ENCODE measurements around the gene FAF1.

FAF1 gene

DNA sequence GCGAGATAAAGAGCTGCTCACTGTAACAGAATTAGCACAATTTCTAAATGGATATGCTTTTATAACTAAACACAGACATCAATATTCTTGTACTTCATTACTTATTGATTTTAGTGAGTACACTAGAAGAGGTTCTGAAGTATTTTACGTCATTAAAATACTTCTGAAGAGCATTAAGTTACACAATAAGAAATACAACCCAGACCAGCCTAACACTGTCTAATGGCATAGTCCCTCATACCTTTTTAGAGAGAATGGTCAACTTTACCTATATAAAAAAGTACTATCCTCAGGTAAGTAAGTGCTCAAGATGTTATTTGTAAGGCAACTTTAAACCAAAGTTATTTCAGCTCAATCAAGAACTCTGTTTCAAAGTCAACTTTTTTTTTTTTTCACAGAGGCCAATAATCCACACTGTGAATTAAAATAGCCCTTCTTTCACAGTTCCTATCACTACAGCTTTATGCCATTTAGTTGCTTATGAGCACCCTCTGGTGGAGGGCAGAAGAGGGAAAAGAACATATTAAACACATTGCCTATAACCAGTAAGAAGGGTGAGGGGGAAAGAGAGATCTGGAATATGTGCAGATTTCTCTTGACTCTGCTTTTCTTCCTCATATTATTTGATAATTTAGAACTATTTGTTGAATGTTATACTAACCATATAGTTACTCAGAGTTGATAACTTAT, 354.7 kb downstream of the FAF1 start:
- H3K4me2 ChIP-seq (ENCODE audit: low read length), result no peak overlapping the region
- no peaks in the 10 kb centered on the region for H3K36me3 ChIP-seq (ENCODE audit: control insufficient read depth, low read length)
- no peak for TF ChIP-seq EZH2phosphoT487 (IDR thresholded peaks at IDR 0.05; ENCODE audit: borderline replicate concordance, low read length)
- TF ChIP-seq, protein P1, sequence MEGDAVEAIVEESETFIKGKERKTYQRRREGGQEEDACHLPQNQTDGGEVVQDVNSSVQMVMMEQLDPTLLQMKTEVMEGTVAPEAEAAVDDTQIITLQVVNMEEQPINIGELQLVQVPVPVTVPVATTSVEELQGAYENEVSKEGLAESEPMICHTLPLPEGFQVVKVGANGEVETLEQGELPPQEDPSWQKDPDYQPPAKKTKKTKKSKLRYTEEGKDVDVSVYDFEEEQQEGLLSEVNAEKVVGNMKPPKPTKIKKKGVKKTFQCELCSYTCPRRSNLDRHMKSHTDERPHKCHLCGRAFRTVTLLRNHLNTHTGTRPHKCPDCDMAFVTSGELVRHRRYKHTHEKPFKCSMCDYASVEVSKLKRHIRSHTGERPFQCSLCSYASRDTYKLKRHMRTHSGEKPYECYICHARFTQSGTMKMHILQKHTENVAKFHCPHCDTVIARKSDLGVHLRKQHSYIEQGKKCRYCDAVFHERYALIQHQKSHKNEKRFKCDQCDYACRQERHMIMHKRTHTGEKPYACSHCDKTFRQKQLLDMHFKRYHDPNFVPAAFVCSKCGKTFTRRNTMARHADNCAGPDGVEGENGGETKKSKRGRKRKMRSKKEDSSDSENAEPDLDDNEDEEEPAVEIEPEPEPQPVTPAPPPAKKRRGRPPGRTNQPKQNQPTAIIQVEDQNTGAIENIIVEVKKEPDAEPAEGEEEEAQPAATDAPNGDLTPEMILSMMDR (IDR thresholded peaks at IDR 0.05; ENCODE audit: low read depth, low read length, poor library complexity, severe bottlenecking), result peak; percentile 66
- H3K4me1 ChIP-seq (ENCODE audit: control insufficient read depth, low read length), result peaks cover 7% of the 10 kb centered on the region
- no peak overlapping the region for H3K27ac ChIP-seq (ENCODE audit: low read depth, low read length)
- no peaks in the 10 kb centered on the region for H3K79me2 ChIP-seq (ENCODE audit: control insufficient read depth, low read length)
- H3K27me3 ChIP-seq (ENCODE audit: control insufficient read depth, low read length), result no peaks in the 10 kb centered on the region
- H4K20me1 ChIP-seq (ENCODE audit: control insufficient read depth, insufficient read depth, low read depth, low read length), result no peaks in the 10 kb centered on the region
- no peaks in the 10 kb centered on the region for H3K9me3 ChIP-seq (ENCODE audit: control insufficient read depth, insufficient read depth, low read length)
- H3F3A ChIP-seq (ENCODE audit: control insufficient read depth, insufficient read depth), result no peaks in the 10 kb centered on the region; the same call in 1 of the 2 replicates
- H3K9me2 ChIP-seq (replicated peaks; ENCODE audit: control insufficient read depth, low read length), result no peaks in the 10 kb centered on the region
- no peak overlapping the region for H3K4me3 ChIP-seq (ENCODE audit: low read length)

GRCh38 chr1:50604580-50604979, 355.5 kb downstream of the FAF1 start:
- H3K27ac ChIP-seq (ENCODE audit: low read depth, low read length), result no peak overlapping the region
- H3K9me2 ChIP-seq (replicated peaks; ENCODE audit: control insufficient read depth, low read length), result no peaks in the 10 kb centered on the region
- no peaks in the 10 kb centered on the region for H3K79me2 ChIP-seq (ENCODE audit: control insufficient read depth, low read length)
- H4K20me1 ChIP-seq (ENCODE audit: control insufficient read depth, insufficient read depth, low read depth, low read length), result no peaks in the 10 kb centered on the region
- no peaks in the 10 kb centered on the region for H3K27me3 ChIP-seq (ENCODE audit: control insufficient read depth, low read length)
- TF ChIP-seq, protein P1 (IDR thresholded peaks at IDR 0.05; ENCODE audit: low read depth, low read length, poor library complexity, severe bottlenecking), result peak; percentile 16
- no peak for TF ChIP-seq EZH2phosphoT487 (IDR thresholded peaks at IDR 0.05; ENCODE audit: borderline replicate concordance, low read length)
- no peak overlapping the region for H3K4me3 ChIP-seq (ENCODE audit: low read length)
- H3F3A ChIP-seq (ENCODE audit: control insufficient read depth, insufficient read depth), result no peaks in the 10 kb centered on the region; the same call in 1 of the 2 replicates
- no peaks in the 10 kb centered on the region for H3K9me3 ChIP-seq (ENCODE audit: control insufficient read depth, insufficient read depth, low read length)
- no peaks in the 10 kb centered on the region for H3K4me1 ChIP-seq (ENCODE audit: control insufficient read depth, low read length)
- H3K36me3 ChIP-seq (ENCODE audit: control insufficient read depth, low read length), result no peaks in the 10 kb centered on the region
- H3K4me2 ChIP-seq (ENCODE audit: low read length), result no peak overlapping the region

GRCh38 chr1:50603274-50604271, 356.5 kb downstream of the FAF1 start:
- Histone ChIP-seq H3K9me3 (ENCODE audit: control insufficient read depth, insufficient read depth, low read length) (no peaks in the 10 kb centered on the region), H3K4me3 (ENCODE audit: low read length) (no peak overlapping the region), H4K20me1 (ENCODE audit: control insufficient read depth, insufficient read depth, low read depth, low read length) (no peaks in the 10 kb centered on the region), H3K27me3 (ENCODE audit: control insufficient read depth, low read length) (no peaks in the 10 kb centered on the region), H3K4me1 (ENCODE audit: control insufficient read depth, low read length) (no peaks in the 10 kb centered on the region), H3F3A (ENCODE audit: control insufficient read depth, insufficient read depth) (no peaks in the 10 kb centered on the region; the same call in 1 of the 2 replicates), H3K27ac (ENCODE audit: low read depth, low read length) (no peak overlapping the region), H3K79me2 (ENCODE audit: control insufficient read depth, low read length) (no peaks in the 10 kb centered on the region), H3K36me3 (ENCODE audit: control insufficient read depth, low read length) (no peaks in the 10 kb centered on the region), H3K9me2 (replicated peaks; ENCODE audit: control insufficient read depth, low read length) (no peaks in the 10 kb centered on the region), H3K4me2 (ENCODE audit: low read length) (no peak overlapping the region)
- no peak for TF ChIP-seq EZH2phosphoT487 (IDR thresholded peaks at IDR 0.05; ENCODE audit: borderline replicate concordance, low read length)
- TF ChIP-seq, protein P1 (IDR thresholded peaks at IDR 0.05; ENCODE audit: low read depth, low read length, poor library complexity, severe bottlenecking), result no peak

Measured in DOHH2 (cell line).